ENCODE data around the gene ACTA1. TPM values are rescaled to one million over a fixed set of nuclear protein-coding genes. Genes with fewer than 3 reads are reported as not detected.

ACTA1 gene
- total RNA-seq, 2 donors from 2014 or later = 8.2 to 17.3 TPM

DNA sequence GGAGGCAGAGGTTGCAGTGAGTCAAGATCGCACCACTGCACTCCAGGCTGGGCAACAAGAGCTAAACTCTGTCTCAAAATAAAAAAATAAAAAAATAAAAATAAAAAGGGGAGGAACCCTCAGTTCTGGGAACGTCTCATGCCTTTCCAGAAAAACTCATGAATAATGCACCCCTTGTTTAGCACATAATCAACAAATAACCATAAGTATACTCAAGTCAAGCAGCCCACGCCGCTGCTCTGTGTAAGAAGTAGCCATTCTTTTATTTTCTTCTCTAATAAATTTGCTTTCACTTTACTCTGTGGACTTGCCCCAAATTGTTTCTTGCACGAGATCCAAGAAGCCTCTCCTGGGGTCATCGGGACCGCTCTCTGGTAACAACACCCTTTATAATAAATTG lies 14.5 kb upstream of the ACTA1 start:
- Histone ChIP-seq H3K4me3 (ENCODE audit: low read length) (no peak overlapping the region), H3K9me3 (ENCODE audit: control insufficient read depth, low read length) (no peaks in the 10 kb centered on the region), H3K4me1 (ENCODE audit: control insufficient read depth, insufficient read depth, low read length) (no peaks in the 10 kb centered on the region), H3K27ac (ENCODE audit: low read depth, low read length) (no peak overlapping the region), H3K36me3 (ENCODE audit: control insufficient read depth, insufficient read depth, low read length) (peaks cover 76% of the 10 kb centered on the region), H3K27me3 (ENCODE audit: control insufficient read depth, insufficient read depth, low read length, poor library complexity, severe bottlenecking) (no peaks in the 10 kb centered on the region), H3K9ac (ENCODE audit: extremely low read depth, low read length, poor library complexity, severe bottlenecking) (no peak overlapping the region)
- no peak overlapping the region for H3K27ac Mint-ChIP-seq
- WGBS, 2 experiments (ENCODE audit: insufficient coverage in 1 of 2, insufficient read length in 1 of 2) = 96% methylated on average over 7 of the region's 7 CpGs; no CpG with 5 or more reads in 1 of the 2 experiments
- peaks cover 58% of the 10 kb centered on the region for H3K36me3 Mint-ChIP-seq (ENCODE audit: low read depth)
- no peak overlapping the region for H3K4me3 Mint-ChIP-seq
- no peaks in the 10 kb centered on the region for H3K27me3 Mint-ChIP-seq (ENCODE audit: insufficient read depth)
- H3K4me1 Mint-ChIP-seq = no peaks in the 10 kb centered on the region
- DNase-seq = no peak
- no peaks in the 10 kb centered on the region for H3K9me3 Mint-ChIP-seq
- no peak for TF ChIP-seq CTCF (conservative IDR thresholded peaks at IDR 0.05)

DNA sequence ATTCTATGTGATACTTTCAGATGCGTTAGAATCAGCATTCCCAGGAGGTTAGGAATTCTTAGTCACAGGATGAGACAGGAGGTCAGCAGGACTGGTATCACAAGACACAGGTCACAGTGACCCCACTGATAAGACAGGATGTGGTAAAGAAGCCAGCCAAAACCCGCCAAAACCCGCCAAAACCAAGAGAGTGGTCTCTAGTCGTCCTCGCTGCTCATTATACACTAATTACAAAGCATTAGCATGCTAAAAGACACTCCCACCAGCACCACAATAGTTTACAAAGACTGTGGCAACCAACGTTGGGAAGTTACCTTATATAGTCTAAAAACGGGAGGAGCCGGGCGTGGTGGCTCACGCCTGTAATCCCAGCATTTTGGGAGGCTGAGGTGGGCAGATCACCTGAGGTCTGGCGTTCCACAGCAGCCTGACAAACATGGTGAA lies 13.9 kb upstream of the ACTA1 start:
- no peak for DNase-seq
- H3K4me1 Mint-ChIP-seq = no peaks in the 10 kb centered on the region
- peaks cover 60% of the 10 kb centered on the region for H3K36me3 Mint-ChIP-seq (ENCODE audit: low read depth)
- Histone ChIP-seq H3K9me3 (ENCODE audit: control insufficient read depth, low read length) (no peaks in the 10 kb centered on the region), H3K4me1 (ENCODE audit: control insufficient read depth, insufficient read depth, low read length) (no peaks in the 10 kb centered on the region), H3K27me3 (ENCODE audit: control insufficient read depth, insufficient read depth, low read length, poor library complexity, severe bottlenecking) (no peaks in the 10 kb centered on the region), H3K4me3 (ENCODE audit: low read length) (no peak overlapping the region), H3K27ac (ENCODE audit: low read depth, low read length) (no peak overlapping the region), H3K36me3 (ENCODE audit: control insufficient read depth, insufficient read depth, low read length) (peaks cover 78% of the 10 kb centered on the region), H3K9ac (ENCODE audit: extremely low read depth, low read length, poor library complexity, severe bottlenecking) (no peak overlapping the region)
- no peaks in the 10 kb centered on the region for H3K9me3 Mint-ChIP-seq
- no peaks in the 10 kb centered on the region for H3K27me3 Mint-ChIP-seq (ENCODE audit: insufficient read depth)
- TF ChIP-seq CTCF (conservative IDR thresholded peaks at IDR 0.05) = no peak
- H3K4me3 Mint-ChIP-seq = no peak overlapping the region
- WGBS, 2 experiments (ENCODE audit: insufficient coverage in 1 of 2, insufficient read length in 1 of 2) = 90 to 94% methylated on average over 8 to 11 of the region's 11 CpGs
- no peak overlapping the region for H3K27ac Mint-ChIP-seq

DNA sequence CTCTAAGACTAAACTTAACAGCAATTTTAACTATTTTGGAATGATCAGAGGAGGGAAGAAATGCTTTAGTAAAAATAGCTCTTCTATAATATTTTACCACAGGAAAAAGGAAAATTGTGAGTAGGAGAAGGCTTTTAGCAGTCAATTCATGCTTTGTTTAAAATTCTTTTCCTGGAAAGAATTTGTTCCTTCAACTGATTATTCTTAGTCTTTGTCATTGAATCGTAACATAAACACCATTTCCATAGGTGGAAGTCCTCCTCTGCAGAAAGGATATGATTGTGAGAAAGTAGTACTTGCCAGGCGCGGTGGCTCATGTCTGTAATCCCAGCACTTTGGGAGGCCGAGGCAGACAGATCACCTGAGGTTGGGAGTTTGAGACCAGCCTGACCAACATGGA lies 11.9 kb upstream of the ACTA1 start:
- H3K36me3 ChIP-seq (ENCODE audit: control insufficient read depth, insufficient read depth, low read length) = peaks cover 72% of the 10 kb centered on the region
- Mint-ChIP-seq H3K27ac (no peak overlapping the region), H3K36me3 (ENCODE audit: low read depth) (peaks cover 61% of the 10 kb centered on the region), H3K4me1 (peaks cover under 1% of the 10 kb centered on the region), H3K4me3 (no peak overlapping the region), H3K27me3 (ENCODE audit: insufficient read depth) (no peaks in the 10 kb centered on the region), H3K9me3 (no peaks in the 10 kb centered on the region)
- no peak for TF ChIP-seq CTCF (conservative IDR thresholded peaks at IDR 0.05)
- no peak overlapping the region for H3K9ac ChIP-seq (ENCODE audit: extremely low read depth, low read length, poor library complexity, severe bottlenecking)
- H3K27ac ChIP-seq (ENCODE audit: low read depth, low read length) = no peak overlapping the region
- H3K4me3 ChIP-seq (ENCODE audit: low read length) = no peak overlapping the region
- H3K27me3 ChIP-seq (ENCODE audit: control insufficient read depth, insufficient read depth, low read length, poor library complexity, severe bottlenecking) = no peaks in the 10 kb centered on the region
- 94 to 100% methylated on average over 3 to 4 of the region's 4 CpGs for WGBS, 2 experiments (ENCODE audit: insufficient coverage in 1 of 2, insufficient read length in 1 of 2)
- DNase-seq = no peak
- no peaks in the 10 kb centered on the region for H3K9me3 ChIP-seq (ENCODE audit: control insufficient read depth, low read length)
- H3K4me1 ChIP-seq (ENCODE audit: control insufficient read depth, insufficient read depth, low read length) = no peaks in the 10 kb centered on the region

Data from endodermal cell (in vitro differentiated cells).